RWPE1 (cell line): ENCODE data around the gene WWTR1.

Experiments used
- CTCF ChIA-PET: fragments of 350-600 bp; sonication (Branson Sonifier 250); formaldehyde crosslinking; extraction: SDS; loops from one replicate; lab custom pipeline; 2021; lab: Yijun Ruan, JAX
- POLR2A ChIA-PET: fragments of 400-600 bp; formaldehyde crosslinking; extraction: SDS; loops from one replicate; lab custom pipeline; 2020; ENCODE audit warnings: antibody characterized with exemption; ENCODE audit not compliant: low non-redundant PET; lab: Yijun Ruan, JAX
- DNase-seq: peaks from one replicate; pipeline ENCODE4 v3.0.0; 2012; ENCODE audit warnings: low spot score
- H3K27ac ChIP-seq: fragments of 450-650 bp; 2 replicates; pipeline ENCODE4 v1.5.1; 2017
- CTCF ChIP-seq: fragments of 450-650 bp; conservative IDR thresholded peaks from 2 replicates; pipeline ENCODE4 v1.5.1; 2017; ENCODE audit warnings: low read depth, mild to moderate bottlenecking

The WWTR1 gene

GRCh38 chr3:149592758-149593240, 65.0 kb downstream of the WWTR1 start:
- ChIA-PET CTCF (no interaction called here), POLR2A (no interaction called here)
- no peak for TF ChIP-seq CTCF
- DNase-seq = no peak
- no peak overlapping the region for H3K27ac ChIP-seq

- no peak for DNase-seq
- ChIA-PET POLR2A (no interaction called here), CTCF (interaction anchor here (0.6 kb wide), 1 partner anchor 1110 kb away, joined by 3 read pairs; no protein-coding TSS in a partner anchor)
- TF ChIP-seq CTCF = no peak
- no peak overlapping the region for H3K27ac ChIP-seq
These were observed 67.0 kb downstream of the WWTR1 start for GRCh38 chr3:149590691-149591441.

- POLR2A ChIA-PET = no interaction called here
- no peak for TF ChIP-seq CTCF
These were observed 68.5 kb downstream of the WWTR1 start for GRCh38 chr3:149589332-149589731.

GRCh38 chr3:149588909-149589308, 68.9 kb downstream of the WWTR1 start:
- CTCF ChIA-PET = interaction anchor here (0.6 to 1.0 kb wide), 2 partner anchors 20 to 1177 kb away, joined by 3 to 4 read pairs; no protein-coding TSS in a partner anchor

More at GRCh38 chr3:149589332-149589731, 68.5 kb downstream of the WWTR1 start:
- DNase-seq = peak; percentile 39
- CTCF ChIA-PET = interaction anchor here (1.0 kb wide), 1 partner anchor 21 kb away, joined by 3 read pairs; no protein-coding TSS in a partner anchor
- peak overlapping the region; percentile 58; the same call in 1 of the 2 replicates for H3K27ac ChIP-seq

GRCh38 chr3:149587383-149587782, 70.4 kb downstream of the WWTR1 start:
- H3K27ac ChIP-seq = no peak overlapping the region
- TF ChIP-seq CTCF = no peak
- ChIA-PET POLR2A (no interaction called here), CTCF (no interaction called here)
- DNase-seq = no peak

More at GRCh38 chr3:149588909-149589308, 68.9 kb downstream of the WWTR1 start:
- POLR2A ChIA-PET = no interaction called here
- no peak for TF ChIP-seq CTCF
- DNase-seq = no peak
- peak overlapping the region; percentile 58 for H3K27ac ChIP-seq

GRCh38 chr3:149586871-149587270, 71.0 kb downstream of the WWTR1 start:
- ChIA-PET CTCF (no interaction called here), POLR2A (no interaction called here)
- TF ChIP-seq CTCF = no peak
- peak; percentile 70 for DNase-seq
- H3K27ac ChIP-seq = peak overlapping the region; percentile 56; the same call in 1 of the 2 replicates
